ENCODE measurements around the gene CASTOR1.

The CASTOR1 gene

GRCh38 chr22:30286331-30286730 is 3.0 kb downstream of the CASTOR1 start:
- Mint-ChIP-seq H3K36me3 (peaks cover 14% of the 10 kb centered on the region), H3K4me1 (peaks cover 32% of the 10 kb centered on the region), H3K27me3 (peaks cover 9% of the 10 kb centered on the region), H3K9me3 (no peaks in the 10 kb centered on the region), H3K27ac (no peak overlapping the region), H3K4me3 (no peak overlapping the region)
- no peak for ATAC-seq

GRCh38 chr22:30285846-30286200 is 3.5 kb downstream of the CASTOR1 start:
- Mint-ChIP-seq H3K4me1 (peaks cover 27% of the 10 kb centered on the region), H3K9me3 (no peaks in the 10 kb centered on the region), H3K36me3 (peaks cover 14% of the 10 kb centered on the region), H3K27ac (no peak overlapping the region), H3K27me3 (peaks cover 9% of the 10 kb centered on the region), H3K4me3 (no peak overlapping the region)
- ATAC-seq, result no peak

GRCh38 chr22:30285176-30285845 is 4.0 kb downstream of the CASTOR1 start:
- Mint-ChIP-seq H3K27ac (no peak overlapping the region), H3K36me3 (peaks cover 14% of the 10 kb centered on the region)

GRCh38 chr22:30284666-30285065 is 4.6 kb downstream of the CASTOR1 start:
- peaks cover 15% of the 10 kb centered on the region for H3K4me1 Mint-ChIP-seq
- no peak for ATAC-seq

More at GRCh38 chr22:30285176-30285845, 4.0 kb downstream of the CASTOR1 start:
- peaks cover 9% of the 10 kb centered on the region for H3K27me3 Mint-ChIP-seq
- no peak for ATAC-seq
- H3K4me3 Mint-ChIP-seq, result no peak overlapping the region
- peaks cover 22% of the 10 kb centered on the region for H3K4me1 Mint-ChIP-seq
- no peaks in the 10 kb centered on the region for H3K9me3 Mint-ChIP-seq

GRCh38 chr22:30284172-30284571 is 5.1 kb downstream of the CASTOR1 start:
- no peaks in the 10 kb centered on the region for H3K9me3 Mint-ChIP-seq
- H3K4me1 Mint-ChIP-seq, result peaks cover 15% of the 10 kb centered on the region
- peaks cover 14% of the 10 kb centered on the region for H3K36me3 Mint-ChIP-seq
- no peak overlapping the region for H3K27ac Mint-ChIP-seq
- ATAC-seq, result no peak
- H3K27me3 Mint-ChIP-seq, result peaks cover 18% of the 10 kb centered on the region
- H3K4me3 Mint-ChIP-seq, result no peak overlapping the region

More at GRCh38 chr22:30284666-30285065, 4.6 kb downstream of the CASTOR1 start:
- Mint-ChIP-seq H3K4me3 (no peak overlapping the region), H3K9me3 (no peaks in the 10 kb centered on the region), H3K36me3 (peaks cover 14% of the 10 kb centered on the region), H3K27me3 (peaks cover 14% of the 10 kb centered on the region), H3K27ac (no peak overlapping the region)

GRCh38 chr22:30283342-30283741 is 6.0 kb downstream of the CASTOR1 start:
- Mint-ChIP-seq H3K4me1 (peaks cover 9% of the 10 kb centered on the region), H3K36me3 (peaks cover 14% of the 10 kb centered on the region), H3K27me3 (peaks cover 27% of the 10 kb centered on the region), H3K27ac (no peak overlapping the region), H3K9me3 (no peaks in the 10 kb centered on the region), H3K4me3 (no peak overlapping the region)
- no peak for ATAC-seq

GRCh38 chr22:30282616-30283046 is 6.7 kb downstream of the CASTOR1 start:
- no peaks in the 10 kb centered on the region for H3K9me3 Mint-ChIP-seq
- H3K4me1 Mint-ChIP-seq, result peaks cover 2% of the 10 kb centered on the region
- H3K27me3 Mint-ChIP-seq, result peaks cover 34% of the 10 kb centered on the region
- H3K4me3 Mint-ChIP-seq, result no peak overlapping the region
- peaks cover 14% of the 10 kb centered on the region for H3K36me3 Mint-ChIP-seq
- no peak overlapping the region for H3K27ac Mint-ChIP-seq
- no peak for ATAC-seq

- no peak overlapping the region for H3K27ac Mint-ChIP-seq
- no peaks in the 10 kb centered on the region for H3K9me3 Mint-ChIP-seq
- H3K4me1 Mint-ChIP-seq, result peaks cover 10% of the 10 kb centered on the region
- no peak for ATAC-seq
- H3K36me3 Mint-ChIP-seq, result peaks cover 14% of the 10 kb centered on the region
- no peak overlapping the region for H3K4me3 Mint-ChIP-seq
- H3K27me3 Mint-ChIP-seq, result peaks cover 49% of the 10 kb centered on the region
These were observed 8.8 kb downstream of the CASTOR1 start for GRCh38 chr22:30280505-30280904.

- Mint-ChIP-seq H3K9me3 (no peaks in the 10 kb centered on the region), H3K27ac (no peak overlapping the region), H3K4me1 (peaks cover 13% of the 10 kb centered on the region), H3K27me3 (peaks cover 49% of the 10 kb centered on the region), H3K36me3 (peaks cover 8% of the 10 kb centered on the region), H3K4me3 (no peak overlapping the region)
- ATAC-seq, result no peak
These were observed 9.4 kb downstream of the CASTOR1 start for GRCh38 chr22:30279932-30280331.

GRCh38 chr22:30279046-30279788 is 10.1 kb downstream of the CASTOR1 start:
- ATAC-seq, result peak; percentile 22
- peaks cover under 1% of the 10 kb centered on the region for H3K36me3 Mint-ChIP-seq
- no peak overlapping the region for H3K27ac Mint-ChIP-seq
- peaks cover 13% of the 10 kb centered on the region for H3K4me1 Mint-ChIP-seq
- H3K4me3 Mint-ChIP-seq, result no peak overlapping the region
- H3K27me3 Mint-ChIP-seq, result peaks cover 49% of the 10 kb centered on the region
- H3K9me3 Mint-ChIP-seq, result no peaks in the 10 kb centered on the region

- peaks cover 13% of the 10 kb centered on the region for H3K4me1 Mint-ChIP-seq
- H3K27ac Mint-ChIP-seq, result no peak overlapping the region
- H3K9me3 Mint-ChIP-seq, result no peaks in the 10 kb centered on the region
- no peaks in the 10 kb centered on the region for H3K36me3 Mint-ChIP-seq
- H3K27me3 Mint-ChIP-seq, result peaks cover 49% of the 10 kb centered on the region
- H3K4me3 Mint-ChIP-seq, result no peak overlapping the region
- no peak for ATAC-seq
These were observed 11.6 kb downstream of the CASTOR1 start for GRCh38 chr22:30277547-30278344.

- H3K27ac Mint-ChIP-seq, result peak overlapping the region; percentile 55
- peaks cover 13% of the 10 kb centered on the region for H3K4me1 Mint-ChIP-seq
- no peak for ATAC-seq
- H3K27me3 Mint-ChIP-seq, result peaks cover 40% of the 10 kb centered on the region
- H3K9me3 Mint-ChIP-seq, result no peaks in the 10 kb centered on the region
- H3K36me3 Mint-ChIP-seq, result no peaks in the 10 kb centered on the region
- H3K4me3 Mint-ChIP-seq, result no peak overlapping the region
These were observed 13.3 kb downstream of the CASTOR1 start for GRCh38 chr22:30276039-30276438.

GRCh38 chr22:30275625-30276024 is 13.7 kb downstream of the CASTOR1 start:
- peaks cover 40% of the 10 kb centered on the region for H3K27me3 Mint-ChIP-seq
- H3K27ac Mint-ChIP-seq, result peak overlapping the region; percentile 55
- H3K4me1 Mint-ChIP-seq, result peaks cover 13% of the 10 kb centered on the region
- peaks cover 3% of the 10 kb centered on the region for H3K36me3 Mint-ChIP-seq
- H3K4me3 Mint-ChIP-seq, result no peak overlapping the region
- no peak for ATAC-seq
- no peaks in the 10 kb centered on the region for H3K9me3 Mint-ChIP-seq

- no peak for ATAC-seq
- H3K36me3 Mint-ChIP-seq, result peaks cover 15% of the 10 kb centered on the region
- H3K4me3 Mint-ChIP-seq, result no peak overlapping the region
- peaks cover 13% of the 10 kb centered on the region for H3K4me1 Mint-ChIP-seq
- H3K27me3 Mint-ChIP-seq, result peaks cover 33% of the 10 kb centered on the region
- no peak overlapping the region for H3K27ac Mint-ChIP-seq
- no peaks in the 10 kb centered on the region for H3K9me3 Mint-ChIP-seq
These were observed 14.9 kb downstream of the CASTOR1 start for GRCh38 chr22:30274437-30274812.

GRCh38 chr22:30273711-30274436 is 15.4 kb downstream of the CASTOR1 start:
- Mint-ChIP-seq H3K27ac (no peak overlapping the region), H3K4me3 (no peak overlapping the region), H3K9me3 (no peaks in the 10 kb centered on the region), H3K27me3 (peaks cover 28% of the 10 kb centered on the region), H3K4me1 (peaks cover 13% of the 10 kb centered on the region), H3K36me3 (peaks cover 17% of the 10 kb centered on the region)
- no peak for ATAC-seq
